Muscle layer of colon (tissue), 2 donors: ENCODE data around the gene DOCK3.
"Not testable (repeated sequence)": the region's sequence is repeated elsewhere in the genome, so short reads cannot be mapped to it uniquely, and the experiment has no call there.

Source experiments
- H3K27ac ChIP-seq: one replicate; pipeline ENCODE4 v1.7.0; 2013; ENCODE audit warnings: low read depth, mild to moderate bottlenecking, low read length, moderate library complexity
- H3K27me3 ChIP-seq, 2 donors: one replicate each; pipeline ENCODE4 v1.7.0; 2013; ENCODE audit warnings: low read length in 2 of 2, mild to moderate bottlenecking in 2 of 2; ENCODE audit not compliant: insufficient read depth in 2 of 2, control insufficient read depth in 1 of 2
- H3K36me3 ChIP-seq: one replicate; pipeline ENCODE4 v1.7.0; 2013; ENCODE audit warnings: mild to moderate bottlenecking, low read length; ENCODE audit not compliant: insufficient read depth
- H3K4me1 ChIP-seq: one replicate; pipeline ENCODE4 v1.7.0; 2013; ENCODE audit warnings: mild to moderate bottlenecking, low read length; ENCODE audit not compliant: insufficient read depth
- H3K4me3 ChIP-seq, 2 donors: one replicate each; pipeline ENCODE4 v1.7.0; 2013; ENCODE audit warnings: low read length in 2 of 2, low read depth in 1 of 2, mild to moderate bottlenecking in 1 of 2, moderate library complexity in 1 of 2
- H3K9ac ChIP-seq: one replicate; pipeline ENCODE4 v1.7.0; 2013; ENCODE audit warnings: low read length
- H3K9me3 ChIP-seq: one replicate; pipeline ENCODE4 v1.7.0; 2013; ENCODE audit warnings: mild to moderate bottlenecking, low read length
- donor health status: abdominal sarcoma.
- donor health status: Adenocarcinoma of cecum.

DOCK3 gene

GRCh38 chr3:50912746-50913145, 238.0 kb downstream of the DOCK3 start:
- Histone ChIP-seq H3K27ac (no peak overlapping the region), H3K4me1 (no peaks in the 10 kb centered on the region), H3K9me3 (no peaks in the 10 kb centered on the region), H3K4me3 (no peak overlapping the region), H3K36me3 (no peaks in the 10 kb centered on the region), H3K27me3 (no peaks in the 10 kb centered on the region), H3K9ac (no peak overlapping the region)

GRCh38 chr3:50913260-50913659, 238.5 kb downstream of the DOCK3 start:
- Histone ChIP-seq H3K9ac (no peak overlapping the region), H3K27me3 (no peaks in the 10 kb centered on the region), H3K4me1 (no peaks in the 10 kb centered on the region), H3K36me3 (no peaks in the 10 kb centered on the region), H3K27ac (no peak overlapping the region), H3K4me3 (no peak overlapping the region), H3K9me3 (no peaks in the 10 kb centered on the region)

GRCh38 chr3:50922071-50922470, 247.3 kb downstream of the DOCK3 start:
- not testable (repeated sequence) for H3K27me3 ChIP-seq, H3K4me1 ChIP-seq, H3K9ac ChIP-seq, H3K36me3 ChIP-seq, H3K9me3 ChIP-seq, H3K4me3 ChIP-seq, H3K27ac ChIP-seq

GRCh38 chr3:50923955-50924354, 249.2 kb downstream of the DOCK3 start:
- Histone ChIP-seq H3K9ac (no peak overlapping the region), H3K27me3 (no peaks in the 10 kb centered on the region), H3K27ac (no peak overlapping the region), H3K4me1 (no peaks in the 10 kb centered on the region), H3K9me3 (no peaks in the 10 kb centered on the region), H3K36me3 (no peaks in the 10 kb centered on the region), H3K4me3 (no peak overlapping the region)

- no peaks in the 10 kb centered on the region for H3K4me1 ChIP-seq
- H3K27ac ChIP-seq, result no peak overlapping the region
- no peaks in the 10 kb centered on the region for H3K36me3 ChIP-seq
- no peak overlapping the region for H3K4me3 ChIP-seq
- H3K9ac ChIP-seq, result no peak overlapping the region
- no peaks in the 10 kb centered on the region for H3K9me3 ChIP-seq
- H3K27me3 ChIP-seq, result no peaks in the 10 kb centered on the region
Observed at GRCh38 chr3:50924638-50925037, 249.9 kb downstream of the DOCK3 start.

GRCh38 chr3:50926868-50927267, 252.1 kb downstream of the DOCK3 start:
- H3K4me3 ChIP-seq, result no peak overlapping the region
- H3K27me3 ChIP-seq, result no peaks in the 10 kb centered on the region
- no peaks in the 10 kb centered on the region for H3K36me3 ChIP-seq
- H3K9ac ChIP-seq, result no peak overlapping the region
- H3K27ac ChIP-seq, result no peak overlapping the region
- H3K4me1 ChIP-seq, result no peaks in the 10 kb centered on the region
- H3K9me3 ChIP-seq, result no peaks in the 10 kb centered on the region

- H3K9ac ChIP-seq, result no peak overlapping the region
- H3K4me1 ChIP-seq, result no peaks in the 10 kb centered on the region
- no peaks in the 10 kb centered on the region for H3K27me3 ChIP-seq
- no peak overlapping the region for H3K4me3 ChIP-seq
- H3K36me3 ChIP-seq, result no peaks in the 10 kb centered on the region
- peaks cover 3% of the 10 kb centered on the region for H3K9me3 ChIP-seq
- no peak overlapping the region for H3K27ac ChIP-seq
Observed at GRCh38 chr3:50930371-50931208, 255.9 kb downstream of the DOCK3 start.

GRCh38 chr3:50932918-50933317, 258.2 kb downstream of the DOCK3 start:
- H3K4me1 ChIP-seq, H3K27me3 ChIP-seq, H3K4me3 ChIP-seq, H3K9me3 ChIP-seq, H3K36me3 ChIP-seq, H3K9ac ChIP-seq, H3K27ac ChIP-seq: not testable (repeated sequence)

GRCh38 chr3:50936389-50936788, 261.7 kb downstream of the DOCK3 start:
- no peak overlapping the region for H3K9ac ChIP-seq
- H3K9me3 ChIP-seq, result peaks cover 6% of the 10 kb centered on the region
- no peaks in the 10 kb centered on the region for H3K4me1 ChIP-seq
- no peak overlapping the region for H3K27ac ChIP-seq
- no peak overlapping the region for H3K4me3 ChIP-seq
- H3K36me3 ChIP-seq, result no peaks in the 10 kb centered on the region
- no peaks in the 10 kb centered on the region for H3K27me3 ChIP-seq

GRCh38 chr3:50947419-50947818, 272.7 kb downstream of the DOCK3 start:
- no peaks in the 10 kb centered on the region for H3K36me3 ChIP-seq
- no peak overlapping the region for H3K27ac ChIP-seq
- no peaks in the 10 kb centered on the region for H3K27me3 ChIP-seq
- H3K4me3 ChIP-seq, result no peak overlapping the region
- no peak overlapping the region for H3K9ac ChIP-seq
- no peaks in the 10 kb centered on the region for H3K9me3 ChIP-seq
- no peaks in the 10 kb centered on the region for H3K4me1 ChIP-seq

GRCh38 chr3:50950591-50950990, 275.9 kb downstream of the DOCK3 start:
- Histone ChIP-seq H3K9me3 (no peaks in the 10 kb centered on the region), H3K36me3 (no peaks in the 10 kb centered on the region), H3K27ac (no peak overlapping the region), H3K27me3 (no peaks in the 10 kb centered on the region), H3K4me1 (no peaks in the 10 kb centered on the region), H3K4me3 (no peak overlapping the region), H3K9ac (no peak overlapping the region)

- H3K36me3 ChIP-seq, result no peaks in the 10 kb centered on the region
- H3K27ac ChIP-seq, result no peak overlapping the region
- no peak overlapping the region for H3K9ac ChIP-seq
- no peaks in the 10 kb centered on the region for H3K9me3 ChIP-seq
- H3K4me3 ChIP-seq, result no peak overlapping the region
- H3K4me1 ChIP-seq, result no peaks in the 10 kb centered on the region
- no peaks in the 10 kb centered on the region for H3K27me3 ChIP-seq
Observed at GRCh38 chr3:50953825-50954414, 279.2 kb downstream of the DOCK3 start.
